Left colon (tissue), 2 donors: ENCODE data around the gene TRIM29. TPM values are rescaled to one million over a fixed set of nuclear protein-coding genes. Genes with fewer than 3 reads are reported as not detected.
A peak's percentile ranks its signal among the peaks of the same experiment; 100 is the strongest.
"Not testable (repeated sequence)": the region's sequence is repeated elsewhere in the genome, so short reads cannot be mapped to it uniquely, and the experiment has no call there.

Experiments
- ATAC-seq: fragments of 200-7000 bp; cut with Tn5 transposase; one replicate; pipeline ENCODE4 v1.9.1; 2020; ENCODE audit warnings: mild to moderate bottlenecking, moderate library complexity
- DNase-seq, 2 donors: peaks; one replicate each; pipeline ENCODE4 v3.0.0-alpha.2; 2020
- intact Hi-C, 2 donors: fragments of 100-400 bp; cut with DNase I in 1 of 2; cut with micrococcal nuclease in 1 of 2; formaldehyde crosslinking; loops; one replicate each; pipeline versions ENCODE4 v1.11.2 to v1.14.0; 2022; cut with DNase I, micrococcal nuclease
- long read RNA-seq: library from polyadenylated mRNA; unstranded; transcript quantifications from one replicate; pipeline ENCODE4 v2.0.0, GENCODE V29; 2021
- total RNA-seq, 2 donors: library from RNA; stranded (reverse); fragmentation: NEBNext Ultra II Directional; extraction: Animal tissue kit (Norgen Biotek cat#: 25700); gene quantifications; one replicate each; pipeline ENCODE4 v1.2.1, GENCODE V29; 2021
- donor health status: DM: no; HTN: no; CAD: no.
- donor health status: DM: yes; HTN: yes; CAD: no.

The TRIM29 gene, protein sequence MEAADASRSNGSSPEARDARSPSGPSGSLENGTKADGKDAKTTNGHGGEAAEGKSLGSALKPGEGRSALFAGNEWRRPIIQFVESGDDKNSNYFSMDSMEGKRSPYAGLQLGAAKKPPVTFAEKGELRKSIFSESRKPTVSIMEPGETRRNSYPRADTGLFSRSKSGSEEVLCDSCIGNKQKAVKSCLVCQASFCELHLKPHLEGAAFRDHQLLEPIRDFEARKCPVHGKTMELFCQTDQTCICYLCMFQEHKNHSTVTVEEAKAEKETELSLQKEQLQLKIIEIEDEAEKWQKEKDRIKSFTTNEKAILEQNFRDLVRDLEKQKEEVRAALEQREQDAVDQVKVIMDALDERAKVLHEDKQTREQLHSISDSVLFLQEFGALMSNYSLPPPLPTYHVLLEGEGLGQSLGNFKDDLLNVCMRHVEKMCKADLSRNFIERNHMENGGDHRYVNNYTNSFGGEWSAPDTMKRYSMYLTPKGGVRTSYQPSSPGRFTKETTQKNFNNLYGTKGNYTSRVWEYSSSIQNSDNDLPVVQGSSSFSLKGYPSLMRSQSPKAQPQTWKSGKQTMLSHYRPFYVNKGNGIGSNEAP
- 1 to 10 TPM; 6.1 to 8.6 TPM for total RNA-seq
- long read RNA-seq, partial matches to known transcripts: 1 of 2 reads
- long read RNA-seq, other reads (novel, unspliced or antisense): 1 of 2 reads

- intact Hi-C loops: no loop called here
- DNase-seq (peak; percentile 42 to 65), ATAC-seq (peak; percentile 92)
Observed at GRCh38 chr11:120137611-120138521, at the start of gene TRIM29. TRIM29 (minus strand) TSS chr11:120138113; CDS start chr11:120138031, 82 bp downstream.

DNA sequence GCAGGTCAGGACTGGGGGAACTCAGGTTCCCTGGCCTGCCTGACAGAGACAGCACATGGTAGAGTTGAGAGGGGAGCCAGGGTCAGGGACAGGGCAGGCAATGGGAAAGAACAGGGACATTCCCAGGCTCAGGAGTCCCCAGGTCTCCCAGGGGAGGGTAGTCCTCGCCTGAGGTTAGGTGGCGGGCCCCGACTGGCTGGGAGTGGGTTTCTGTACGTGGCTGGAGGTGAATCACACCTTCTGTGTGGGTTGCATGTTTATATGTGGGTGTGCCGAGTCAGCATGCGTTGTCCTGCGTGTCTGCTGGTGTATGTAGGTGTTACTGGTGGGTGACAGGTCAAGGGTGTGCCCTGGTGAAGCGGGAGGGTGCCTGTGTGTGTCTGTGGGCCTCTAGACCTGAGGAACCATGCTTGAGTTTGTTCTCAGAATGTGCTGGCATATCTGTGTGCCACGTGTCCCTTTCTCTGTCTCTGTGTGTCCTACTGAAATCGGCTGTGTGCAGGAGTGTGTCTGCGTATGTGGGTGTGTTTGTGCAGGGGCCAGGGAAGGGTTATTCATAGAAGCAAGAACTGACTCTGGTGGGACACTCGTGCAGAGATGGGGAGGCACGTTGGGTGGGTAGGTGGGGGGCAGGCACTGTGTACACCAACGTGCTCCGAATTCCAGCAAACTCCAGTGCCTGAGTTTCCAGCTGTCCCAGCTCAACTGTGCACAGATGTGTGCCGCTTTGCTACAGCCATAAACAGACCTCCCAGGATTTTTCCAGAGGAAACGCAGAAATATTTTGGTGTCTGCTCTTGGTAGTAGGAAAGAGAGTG lies 49.1 kb upstream of the TRIM29 start:
- intact Hi-C loops: no loop called here
- peak; percentile 59 for ATAC-seq
- peak; percentile 57 to 71 for DNase-seq

DNA sequence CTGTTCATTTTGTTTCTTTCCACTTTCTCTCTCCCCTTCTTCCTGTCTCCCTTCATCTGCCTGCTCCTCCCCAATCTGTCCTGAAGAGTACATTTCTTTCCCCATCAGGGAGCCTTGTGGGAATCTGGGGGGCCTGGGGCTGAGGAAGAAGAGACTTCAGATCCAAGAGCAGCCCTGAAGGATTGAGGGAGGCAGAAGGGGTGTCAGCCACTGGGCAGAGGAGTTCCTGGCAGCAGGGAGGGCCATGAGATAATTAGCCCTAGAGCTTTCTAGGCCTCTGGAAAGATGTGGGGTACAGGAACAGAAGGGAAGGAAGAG lies 48.5 kb upstream of the TRIM29 start:
- intact Hi-C loops: no loop called here
- DNase-seq (peak in 1 of 2 donors; percentile 27), ATAC-seq (no peak)

GRCh38 chr11:120185706-120186455 lies 48.0 kb upstream of the TRIM29 start:
- ATAC-seq (peak; percentile 5), DNase-seq (peak; percentile 11 to 26)
- intact Hi-C loops: no loop called here

DNA sequence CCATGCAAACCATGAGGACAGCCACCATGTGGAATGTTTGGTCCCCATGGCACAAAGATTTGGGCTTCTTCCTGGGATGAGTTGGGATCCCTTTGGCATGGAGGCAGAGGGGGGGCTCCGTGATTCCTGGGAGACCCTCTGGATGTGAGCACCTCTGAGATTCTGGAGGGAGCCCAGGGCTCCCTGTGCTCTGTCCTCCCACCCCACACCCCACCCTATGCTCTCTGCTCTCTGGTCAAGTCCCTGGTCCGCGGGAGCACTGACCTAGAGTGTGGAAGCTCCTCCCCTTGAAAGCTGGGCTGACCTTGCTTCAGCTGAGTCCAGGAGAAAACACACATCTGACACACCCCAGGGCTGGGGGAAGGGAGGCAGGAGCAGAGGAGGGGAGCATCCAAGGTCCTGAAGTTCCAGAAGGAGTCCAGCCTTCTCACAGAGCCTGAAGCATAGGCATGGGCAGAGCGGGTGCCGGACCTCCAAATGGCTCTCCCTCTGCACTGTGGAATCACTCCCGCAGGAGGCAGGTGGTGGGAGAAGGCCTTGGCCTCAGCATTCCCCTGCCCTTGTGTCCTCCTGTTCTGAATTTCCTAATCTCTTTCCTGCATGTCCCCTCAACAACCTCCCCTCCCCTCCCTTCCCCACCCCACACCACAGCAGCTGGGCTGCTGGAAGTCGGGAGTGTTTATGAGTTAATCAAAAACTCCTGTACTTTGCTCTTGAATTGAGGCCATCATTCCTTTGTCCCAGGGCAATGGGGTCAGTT lies 47.2 kb upstream of the TRIM29 start:
- intact Hi-C loops: no loop called here
- ATAC-seq: peak; percentile 68
- DNase-seq: peak; percentile 69 to 85

DNA sequence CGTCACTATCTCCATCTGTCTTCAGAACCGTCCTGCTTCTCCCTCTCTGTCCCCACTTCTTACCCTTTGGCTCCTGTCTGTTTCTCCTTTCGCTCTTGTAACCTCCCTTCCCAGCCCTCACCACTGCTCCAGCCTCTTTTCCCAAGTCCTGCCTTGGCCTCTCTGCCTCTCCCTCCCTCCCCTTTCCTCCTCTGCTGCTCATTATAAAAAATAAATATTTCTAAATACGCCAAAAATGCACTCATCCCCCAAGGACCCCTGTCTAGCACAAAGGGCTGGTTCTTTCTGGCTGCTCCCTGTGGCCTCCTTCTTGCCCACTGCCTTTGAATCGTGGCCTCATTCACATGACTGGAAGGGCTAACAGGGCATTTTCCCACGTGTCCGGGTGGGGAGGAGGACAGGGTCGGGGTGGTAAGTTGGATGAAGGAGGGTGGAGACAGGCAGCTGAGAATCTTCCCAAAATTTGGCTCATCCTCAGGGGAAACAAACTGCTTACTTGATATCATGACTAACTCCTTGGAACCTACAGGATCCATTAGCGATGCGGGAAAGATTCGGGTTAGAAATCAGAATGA lies 46.5 kb upstream of the TRIM29 start:
- intact Hi-C loops: no loop called here
- DNase-seq: peak; percentile 13 to 61
- ATAC-seq: no peak

GRCh38 chr11:120183701-120184141 lies 45.8 kb upstream of the TRIM29 start:
- ATAC-seq: no peak
- DNase-seq: peak; percentile 5 to 24

GRCh38 chr11:120182790-120183491 lies 45.0 kb upstream of the TRIM29 start:
- peak; percentile 75 to 77 for DNase-seq
- ATAC-seq: peak; percentile 39
- intact Hi-C loops: no loop called here

More at GRCh38 chr11:120183701-120184141, 45.8 kb upstream of the TRIM29 start:
- intact Hi-C loops: no loop called here

GRCh38 chr11:120182372-120182771 lies 44.5 kb upstream of the TRIM29 start:
- no peak for ATAC-seq
- intact Hi-C loops: no loop called here
- DNase-seq: peak in 1 of 2 donors; percentile 6

- intact Hi-C loops: no loop called here
- peak; percentile 3 to 18 for DNase-seq
- ATAC-seq: no peak
Observed at GRCh38 chr11:120181376-120181975, 43.6 kb upstream of the TRIM29 start.

GRCh38 chr11:120180551-120181232 lies 42.8 kb upstream of the TRIM29 start:
- ATAC-seq (no peak), DNase-seq (peak; percentile 4 to 22)

GRCh38 chr11:120180063-120180462 lies 42.1 kb upstream of the TRIM29 start:
- intact Hi-C loops, DNase-seq, ATAC-seq: not testable (repeated sequence)

More at GRCh38 chr11:120180551-120181232, 42.8 kb upstream of the TRIM29 start:
- intact Hi-C loops: no loop called here

DNA sequence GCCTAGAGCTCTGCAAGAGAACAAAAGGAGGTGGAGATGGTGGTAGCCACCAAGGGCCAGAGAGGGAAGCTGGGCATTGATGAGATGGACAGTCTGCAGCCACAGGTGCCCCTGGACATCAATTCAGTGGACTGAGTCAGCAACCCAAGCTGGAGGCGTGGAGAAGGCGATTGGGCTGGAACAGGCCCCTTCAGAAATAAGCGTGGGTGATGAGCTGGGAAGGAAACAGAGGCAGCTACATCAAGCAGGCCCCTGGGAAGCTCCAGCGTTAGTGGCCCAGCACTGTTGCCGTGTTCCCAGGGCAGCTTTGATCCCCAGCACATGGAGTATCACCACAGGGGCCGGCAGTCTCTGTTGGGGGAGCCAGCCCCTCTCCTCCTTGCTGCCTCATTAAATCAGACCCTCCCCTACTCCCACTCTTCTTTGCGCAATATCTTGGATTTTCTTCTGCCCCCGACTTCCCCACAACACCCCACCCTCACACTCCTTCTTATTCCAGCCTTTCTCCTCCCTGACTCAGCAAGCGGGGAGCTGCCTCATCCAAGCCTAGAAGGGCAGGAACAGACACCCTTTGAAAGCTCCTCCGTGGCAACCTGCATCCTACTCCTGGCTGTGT lies 41.3 kb upstream of the TRIM29 start:
- peak; percentile 5 to 19 for DNase-seq
- intact Hi-C loops: loop anchor here in 1 of 2 donors (10.0 kb wide), 1 partner anchor 126 kb away; no protein-coding TSS in a partner anchor

GRCh38 chr11:120178561-120179056 lies 40.7 kb upstream of the TRIM29 start:
- ATAC-seq (no peak), DNase-seq (no peak)
- intact Hi-C loops: loop anchor here in 1 of 2 donors (10.0 kb wide), 1 partner anchor 126 kb away; no protein-coding TSS in a partner anchor

More for the DNA sequence above, 41.3 kb upstream of the TRIM29 start:
- ATAC-seq: no peak
